Psoas muscle (tissue), 8 donors: ENCODE measurements around the gene AHCYL1. TPM values are rescaled to one million over a fixed set of nuclear protein-coding genes. Genes with fewer than 3 reads are reported as not detected.

Experiments
- ATAC-seq, 4 donors: fragments of 200-7000 bp; cut with Tn5 transposase; one replicate each; pipeline ENCODE4 v1.9.1; 2020; ENCODE audit warnings: moderate library complexity in 3 of 4, mild to moderate bottlenecking in 2 of 4
- DNase-seq, 2 donors: peaks; one replicate each; pipeline ENCODE4 v3.0.0-alpha.2; 2020
- H3K27ac ChIP-seq: fragments of 200-600 bp; one replicate; pipeline ENCODE4 v1.8.0; 2022
- H3K27me3 ChIP-seq, 3 donors: fragments of 200-600 bp in 1 of 3; one replicate each; pipeline versions ENCODE4 v1.6.1 to v1.8.0; 2013 to 2022; ENCODE audit warnings: low read length in 2 of 3, mild to moderate bottlenecking in 2 of 3, moderate library complexity in 1 of 3; ENCODE audit not compliant: insufficient read depth in 3 of 3
- H3K36me3 ChIP-seq, 2 donors: fragments of 200-600 bp in 1 of 2; one replicate each; pipeline versions ENCODE4 v1.6.1 to v1.8.0; 2013 to 2022; ENCODE audit warnings: low read depth in 1 of 2, mild to moderate bottlenecking in 1 of 2, moderate library complexity in 1 of 2; ENCODE audit not compliant: insufficient read depth in 1 of 2
- H3K4me1 ChIP-seq: fragments of 200-600 bp; one replicate; pipeline ENCODE4 v1.8.0; 2022
- H3K4me3 ChIP-seq: fragments of 200-600 bp; one replicate; pipeline ENCODE4 v1.8.0; 2022; ENCODE audit warnings: mild to moderate bottlenecking
- H3K9me3 ChIP-seq: fragments of 200-600 bp; one replicate; pipeline ENCODE4 v1.8.0; 2022
- CTCF ChIP-seq: fragments of 200-600 bp; IDR thresholded peaks from one replicate; pipeline ENCODE4 v1.8.0; 2022; ENCODE audit warnings: antibody characterized with exemption
- WGBS, 3 donors: extraction: QIAGEN DNeasy Blood & Tissue Kit; methylation state at CpG; one replicate each; pipeline versions ENCODE4 v1.1.6 to v1.1.7; 2013; 5-methylcytosine and 5-hydroxymethylcytosine counted together
- intact Hi-C, 2 donors: fragments of 100-400 bp; cut with DNase I; formaldehyde crosslinking; loops; one replicate each; pipeline versions ENCODE4 v1.11.0 to v1.14.2; 2022
- polyA plus RNA-seq, 3 donors: library from polyadenylated mRNA; stranded (reverse); fragments of 200-250 nt; gene quantifications; one replicate each; pipeline ENCODE4 v1.2.3, GENCODE V29; 2013
- total RNA-seq, 4 donors: library from RNA; stranded (reverse); fragmentation: NEBNext Ultra II Directional in 2 of 4; extraction: Animal tissue kit (Norgen Biotek cat#: 25700) in 2 of 4; gene quantifications; one replicate each; pipeline versions ENCODE4 v1.2.1 to v1.2.4, GENCODE V29; 2021 to 2023
- donor health status: healthy with polysubstance abuse.
- donor health status: DM: no; HTN: no; CAD: no; lungs with moderate emphysema.
- donor health status: Bipolar disorder and iron deficiency.
- donor health status: healthy.
- donor health status: DM: yes; HTN: yes; CAD: no.
- donor health status: DM: no; HTN: no; CAD: no.
- donor health status: DM: no; HTN: no; CAD: no.
- donor health status: DM: yes; HTN: yes; CAD: no.

The AHCYL1 gene
- total and polyA plus RNA-seq, 7 donors: 42.5 to 128 (median 60.2) TPM

- Histone ChIP-seq H3K36me3 (no peaks in the 10 kb centered on the region), H3K27me3 (no peaks in the 10 kb centered on the region), H3K4me1 (no peaks in the 10 kb centered on the region), H3K4me3 (no peak overlapping the region), H3K27ac (no peak overlapping the region), H3K9me3 (peaks cover 8% of the 10 kb centered on the region)
- no peak for TF ChIP-seq CTCF
- ATAC-seq: no peak
- intact Hi-C loops: no loop called here
- no peak for DNase-seq
- 92 to 94% (median 94%) methylated on average over 2 of the region's 2 CpGs for WGBS, 3 donors
Observed at GRCh38 chr1:109942434-109942833, 42.1 kb upstream of the AHCYL1 start.

- Histone ChIP-seq H3K27me3 (no peaks in the 10 kb centered on the region), H3K4me1 (no peaks in the 10 kb centered on the region), H3K9me3 (no peaks in the 10 kb centered on the region), H3K4me3 (no peak overlapping the region), H3K36me3 (no peaks in the 10 kb centered on the region), H3K27ac (no peak overlapping the region)
- ATAC-seq (no peak), DNase-seq (no peak)
- no peak for TF ChIP-seq CTCF
- WGBS, 3 donors: 92 to 99% (median 98%) methylated on average over 2 of the region's 2 CpGs
- intact Hi-C loops: no loop called here
Observed at GRCh38 chr1:109944541-109944940, 40.0 kb upstream of the AHCYL1 start.

GRCh38 chr1:109946511-109946910, 38.1 kb upstream of the AHCYL1 start:
- TF ChIP-seq CTCF: no peak
- Histone ChIP-seq H3K27ac (no peak overlapping the region), H3K36me3 (no peaks in the 10 kb centered on the region), H3K27me3 (no peaks in the 10 kb centered on the region), H3K9me3 (no peaks in the 10 kb centered on the region), H3K4me1 (no peaks in the 10 kb centered on the region), H3K4me3 (no peak overlapping the region)
- intact Hi-C loops: no loop called here
- DNase-seq: no peak
- 83 to 87% (median 86%) methylated on average over 6 of the region's 6 CpGs for WGBS, 3 donors
- no peak for ATAC-seq

GRCh38 chr1:109947582-109948284, 36.8 kb upstream of the AHCYL1 start:
- Histone ChIP-seq H3K36me3 (no peaks in the 10 kb centered on the region), H3K9me3 (no peaks in the 10 kb centered on the region), H3K4me3 (no peak overlapping the region), H3K4me1 (no peaks in the 10 kb centered on the region), H3K27ac (no peak overlapping the region), H3K27me3 (no peaks in the 10 kb centered on the region)
- no peak for ATAC-seq
- no peak for TF ChIP-seq CTCF
- DNase-seq: no peak
- 61 to 72% (median 64%) methylated on average over 10 of the region's 10 CpGs for WGBS, 3 donors
- intact Hi-C loops: no loop called here

- no peaks in the 10 kb centered on the region for H3K36me3 ChIP-seq
- H3K4me1 ChIP-seq: no peaks in the 10 kb centered on the region
- intact Hi-C loops: no loop called here
- no peak overlapping the region for H3K4me3 ChIP-seq
- no peak for ATAC-seq
- DNase-seq: no peak
- H3K9me3 ChIP-seq: no peaks in the 10 kb centered on the region
- no peaks in the 10 kb centered on the region for H3K27me3 ChIP-seq
- no peak overlapping the region for H3K27ac ChIP-seq
- no peak for TF ChIP-seq CTCF
Observed at GRCh38 chr1:109948285-109948630, 36.3 kb upstream of the AHCYL1 start.
